Neuron (in vitro differentiated cells): Measurements from ENCODE around the gene CDYL.

ENCODE experiments used
- H2AFZ ChIP-seq: one replicate; pipeline ENCODE4 v1.6.1; 2013; ENCODE audit warnings: low read depth, mild to moderate bottlenecking, inconsistent platforms, low read length, moderate library complexity
- H3K27me3 ChIP-seq: one replicate; pipeline ENCODE4 v1.6.1; 2013; ENCODE audit warnings: low read length; ENCODE audit not compliant: insufficient read depth
- H3K36me3 ChIP-seq: one replicate; pipeline ENCODE4 v1.6.1; 2013; ENCODE audit warnings: low read length; ENCODE audit not compliant: insufficient read depth
- H3K4me1 ChIP-seq: one replicate; pipeline ENCODE4 v1.6.1; 2013; ENCODE audit warnings: low read length; ENCODE audit not compliant: insufficient read depth
- H3K4me3 ChIP-seq: 2 replicates; pipeline ENCODE4 v1.5.1; 2013; ENCODE audit warnings: mild to moderate bottlenecking, low read length, moderate library complexity
- H3K9me3 ChIP-seq: one replicate; pipeline ENCODE4 v1.6.1; 2013; ENCODE audit warnings: low read length

CDYL gene

DNA sequence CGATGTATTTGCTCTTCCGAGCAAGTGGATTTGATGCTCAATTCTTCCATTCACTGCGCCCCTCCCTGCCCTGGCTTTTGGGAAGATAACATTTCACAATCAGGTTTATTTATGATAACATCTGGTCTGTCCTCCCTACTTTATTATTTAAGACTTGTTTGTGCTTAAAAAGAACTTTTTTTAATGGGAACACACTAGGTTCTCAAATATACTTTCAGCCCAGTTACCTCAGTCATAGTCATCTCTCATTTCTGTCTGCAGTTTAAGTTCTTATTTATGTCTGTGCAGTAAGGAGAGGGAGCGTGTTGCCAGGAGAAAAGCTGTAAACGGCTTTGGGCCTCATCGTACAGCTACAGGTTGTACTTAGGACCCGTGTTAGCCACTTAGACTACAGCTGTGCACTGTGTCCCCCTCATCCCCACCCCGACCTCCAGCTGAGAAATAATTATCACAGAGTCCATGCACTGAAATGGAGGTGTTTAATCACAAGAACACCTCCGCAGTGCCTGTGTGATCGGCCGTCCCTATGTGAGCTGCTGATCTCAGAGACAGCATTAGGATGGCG lies 128.3 kb downstream of the CDYL start:
- H3K4me3 ChIP-seq: no peak overlapping the region
- H3K36me3 ChIP-seq: peaks cover 16% of the 10 kb centered on the region

DNA sequence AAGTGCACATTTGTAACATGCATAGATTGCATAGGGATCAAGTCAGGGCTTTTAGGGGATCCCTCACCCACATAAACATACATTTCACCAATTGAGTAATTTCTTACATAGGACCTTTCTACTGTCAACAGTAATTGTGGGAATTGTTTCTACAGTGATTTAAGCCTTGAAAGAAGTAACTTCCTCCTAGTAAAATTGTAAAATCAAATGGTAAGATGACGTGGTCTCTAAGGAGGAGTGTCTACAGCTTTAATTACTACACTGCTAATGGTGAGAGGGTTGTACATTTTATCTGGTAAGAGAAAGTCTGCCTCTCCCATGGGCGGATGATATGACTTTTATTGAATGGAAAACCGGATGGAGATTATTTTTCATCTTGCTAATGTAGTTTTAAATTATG lies 129.6 kb downstream of the CDYL start:
- Histone ChIP-seq H3K4me1 (peaks cover 4% of the 10 kb centered on the region), H3K27me3 (no peaks in the 10 kb centered on the region), H3K36me3 (peaks cover 16% of the 10 kb centered on the region), H2AFZ (no peak overlapping the region), H3K4me3 (no peak overlapping the region), H3K9me3 (peaks cover 5% of the 10 kb centered on the region)

More for the DNA sequence above, 128.3 kb downstream of the CDYL start:
- no peak overlapping the region for H2AFZ ChIP-seq
- no peaks in the 10 kb centered on the region for H3K27me3 ChIP-seq
- peaks cover 2% of the 10 kb centered on the region for H3K9me3 ChIP-seq
- H3K4me1 ChIP-seq: peaks cover 4% of the 10 kb centered on the region

DNA sequence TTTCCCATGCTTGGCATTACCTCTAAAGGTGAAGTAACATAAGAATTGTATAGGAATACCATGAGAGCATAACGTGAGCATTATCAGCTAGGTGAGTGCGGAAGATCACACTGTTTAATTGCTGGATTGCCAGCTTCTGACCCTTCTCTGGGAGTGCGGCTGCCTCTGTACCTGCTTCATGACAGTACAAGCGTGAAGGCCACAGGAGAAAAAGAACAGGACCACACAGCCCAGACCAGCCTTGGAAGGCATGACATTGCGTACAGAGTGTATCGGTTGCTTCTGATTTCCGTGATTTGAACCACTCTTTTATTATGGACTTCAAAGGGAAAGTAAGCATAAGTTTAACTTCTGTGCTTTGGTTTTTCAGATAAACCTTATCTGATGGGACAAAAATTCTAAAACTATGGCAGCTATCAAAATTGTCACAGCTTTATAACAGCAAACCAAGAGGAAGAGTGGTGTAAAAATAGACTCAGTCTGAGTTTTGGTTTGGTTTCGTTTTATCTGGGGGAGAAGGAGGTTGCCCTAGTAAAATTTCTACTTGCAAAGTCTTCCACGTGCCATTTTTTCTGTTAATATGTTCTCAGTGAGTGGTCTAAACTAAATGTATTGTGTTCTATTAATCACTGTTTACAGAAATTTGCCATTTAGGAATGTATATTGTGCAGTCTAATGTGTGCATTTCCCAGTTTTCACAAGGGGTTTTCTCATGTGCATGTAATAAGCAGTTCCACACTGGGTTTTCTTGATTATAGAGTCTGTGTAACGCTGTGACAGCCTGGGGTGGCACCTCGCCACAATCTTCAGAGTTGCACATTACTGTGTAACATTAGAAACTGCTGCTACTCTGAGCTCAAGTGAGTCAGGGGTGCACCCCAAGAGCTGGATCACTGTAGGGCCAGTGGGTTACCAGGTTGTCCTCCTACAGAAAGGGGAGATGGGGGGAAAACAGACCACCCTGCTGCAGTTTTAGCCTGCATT lies 130.4 kb downstream of the CDYL start:
- H3K27me3 ChIP-seq: no peaks in the 10 kb centered on the region
- H3K36me3 ChIP-seq: peaks cover 16% of the 10 kb centered on the region
- H3K4me3 ChIP-seq: no peak overlapping the region

DNA sequence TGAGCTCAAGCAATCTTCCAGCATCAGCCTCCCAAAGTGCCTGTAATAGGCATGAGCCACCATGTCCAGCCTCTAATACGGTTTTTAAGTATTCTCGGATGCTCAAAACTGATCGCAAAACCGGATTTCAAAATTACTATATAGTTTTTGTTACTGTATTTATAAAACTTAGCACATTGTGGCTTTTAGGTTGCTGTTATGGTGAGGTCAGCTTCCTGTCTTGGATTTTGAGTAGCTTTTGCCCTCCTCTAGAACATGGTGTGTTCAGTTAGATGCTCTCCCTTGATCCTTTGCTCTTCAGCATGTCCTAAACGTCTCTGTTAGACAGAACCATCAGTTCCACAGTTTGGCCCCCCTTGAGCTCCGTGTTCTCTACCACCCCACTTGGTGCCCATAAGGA lies 131.4 kb downstream of the CDYL start:
- H3K4me1 ChIP-seq: peaks cover 4% of the 10 kb centered on the region
- peaks cover 11% of the 10 kb centered on the region for H3K9me3 ChIP-seq
- H3K4me3 ChIP-seq: no peak overlapping the region
- no peak overlapping the region for H2AFZ ChIP-seq
- H3K27me3 ChIP-seq: no peaks in the 10 kb centered on the region
- H3K36me3 ChIP-seq: peaks cover 14% of the 10 kb centered on the region

More for the DNA sequence above, 130.4 kb downstream of the CDYL start:
- H2AFZ ChIP-seq: no peak overlapping the region
- peaks cover 9% of the 10 kb centered on the region for H3K9me3 ChIP-seq
- peaks cover 4% of the 10 kb centered on the region for H3K4me1 ChIP-seq

DNA sequence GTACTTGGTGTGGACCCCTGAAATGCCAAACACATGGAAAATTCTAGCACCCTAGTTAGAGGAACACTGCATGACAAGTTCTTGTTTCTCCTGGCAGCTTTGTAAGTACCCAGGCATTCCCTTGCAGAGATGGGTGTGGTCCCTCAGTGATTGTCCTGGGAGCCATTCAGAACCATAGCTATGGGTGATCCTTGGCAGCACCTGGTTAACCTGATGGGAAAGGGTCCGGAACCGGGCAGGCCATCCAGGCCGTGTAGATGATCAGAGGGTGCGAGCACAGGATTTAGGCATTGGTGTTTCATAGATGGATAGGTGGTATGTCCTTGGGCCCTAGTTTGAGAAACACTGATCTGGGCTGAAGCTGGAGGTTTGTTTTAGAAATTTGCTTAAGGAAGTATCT lies 131.9 kb downstream of the CDYL start:
- H3K27me3 ChIP-seq: no peaks in the 10 kb centered on the region

DNA sequence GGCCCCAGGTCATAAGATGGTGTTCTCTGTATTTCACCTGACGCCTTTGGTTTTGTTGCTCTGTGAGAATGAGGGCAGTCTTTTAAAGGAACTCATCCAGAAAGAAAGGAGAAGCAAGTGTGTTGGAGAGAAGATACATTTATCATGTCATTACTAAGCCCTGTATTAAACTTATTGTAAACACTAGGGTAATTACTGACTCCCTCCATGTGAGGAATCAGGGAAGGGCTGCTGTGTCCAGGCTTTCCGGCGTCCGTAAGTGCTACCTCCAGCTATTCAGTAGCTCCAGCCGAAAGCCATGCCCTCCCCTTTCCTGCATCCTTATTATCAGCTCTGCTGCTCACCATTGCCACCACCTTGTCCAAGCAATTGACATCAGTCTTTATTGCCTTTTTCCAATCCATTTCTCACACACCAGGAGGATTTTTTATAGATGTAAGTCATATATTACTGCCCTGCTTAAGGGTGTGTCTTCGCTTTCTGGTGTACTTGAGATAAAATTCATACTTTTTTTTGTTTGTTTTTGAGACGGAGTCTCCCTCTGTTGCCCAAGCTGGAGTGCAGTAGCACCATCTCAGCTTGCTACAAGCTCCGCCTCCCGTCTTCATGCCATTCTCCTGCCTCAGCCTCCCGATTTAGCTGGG lies 133.0 kb downstream of the CDYL start:
- no peak overlapping the region for H3K4me3 ChIP-seq
- no peaks in the 10 kb centered on the region for H3K27me3 ChIP-seq
- H3K9me3 ChIP-seq: peaks cover 11% of the 10 kb centered on the region
- no peaks in the 10 kb centered on the region for H3K4me1 ChIP-seq
- H2AFZ ChIP-seq: no peak overlapping the region
- H3K36me3 ChIP-seq: peaks cover 14% of the 10 kb centered on the region

More for the DNA sequence above, 131.9 kb downstream of the CDYL start:
- H3K9me3 ChIP-seq: peaks cover 11% of the 10 kb centered on the region
- peaks cover 14% of the 10 kb centered on the region for H3K36me3 ChIP-seq
- H3K4me1 ChIP-seq: peaks cover 4% of the 10 kb centered on the region
- no peak overlapping the region for H3K4me3 ChIP-seq
- no peak overlapping the region for H2AFZ ChIP-seq

DNA sequence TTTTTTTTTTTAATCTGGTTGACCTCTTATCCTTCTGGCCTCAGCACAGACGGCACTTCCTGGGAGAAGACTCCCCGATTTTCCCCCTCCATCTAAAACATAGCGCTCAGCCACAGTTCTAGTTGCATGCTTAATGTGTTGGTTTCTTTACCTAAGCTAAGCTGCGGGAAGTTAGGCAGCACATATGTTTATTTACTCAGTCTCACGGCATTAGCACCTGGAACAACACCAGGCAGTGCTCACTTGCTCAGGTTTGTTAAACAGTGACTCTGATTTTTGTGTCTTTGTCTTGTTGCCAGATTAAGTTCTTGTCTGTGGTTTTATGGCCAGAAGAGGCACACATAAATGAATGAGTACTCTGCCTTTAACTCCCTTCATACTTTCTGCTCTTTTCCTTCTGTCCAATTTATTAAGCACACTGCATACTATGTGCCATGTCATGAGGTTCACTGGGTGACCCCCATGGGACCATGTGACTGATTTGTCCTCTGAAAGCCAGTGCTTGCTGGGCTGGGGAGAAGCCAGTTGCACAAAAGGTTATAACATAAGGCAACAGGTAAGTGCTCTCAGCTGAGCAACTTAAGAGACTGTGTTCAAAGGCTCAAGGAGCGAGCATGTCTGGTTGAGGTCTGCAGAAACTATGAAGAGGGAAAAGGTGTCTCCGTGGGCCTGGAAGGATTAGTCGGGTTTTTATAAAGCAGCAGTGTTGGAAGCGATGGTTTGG lies 134.0 kb downstream of the CDYL start:
- peaks cover 14% of the 10 kb centered on the region for H3K36me3 ChIP-seq
- H2AFZ ChIP-seq: no peak overlapping the region
- no peaks in the 10 kb centered on the region for H3K27me3 ChIP-seq
- H3K4me1 ChIP-seq: no peaks in the 10 kb centered on the region
- H3K9me3 ChIP-seq: peaks cover 11% of the 10 kb centered on the region
- H3K4me3 ChIP-seq: no peak overlapping the region

DNA sequence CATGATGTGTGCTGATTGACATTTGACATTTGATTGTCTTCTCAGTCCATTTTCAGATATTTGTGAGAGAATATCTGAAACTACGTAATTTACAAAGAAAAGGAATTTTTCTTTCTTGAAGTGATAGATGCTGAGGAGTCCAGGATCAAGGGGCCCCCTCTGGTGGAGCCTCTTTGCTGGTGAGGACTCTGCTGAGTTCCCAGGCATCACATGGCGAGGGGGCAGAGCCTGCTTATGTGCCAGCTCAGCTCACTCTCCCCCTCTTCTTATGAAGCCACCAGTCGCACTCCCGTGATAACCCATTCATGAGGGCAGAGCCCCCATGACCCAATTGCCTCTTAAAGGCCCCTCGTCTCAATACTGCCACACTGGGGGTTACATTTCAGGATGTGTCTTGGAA lies 136.4 kb downstream of the CDYL start:
- Histone ChIP-seq H3K9me3 (peaks cover 11% of the 10 kb centered on the region), H3K4me1 (no peaks in the 10 kb centered on the region), H3K4me3 (no peak overlapping the region), H3K27me3 (no peaks in the 10 kb centered on the region), H2AFZ (no peak overlapping the region), H3K36me3 (peaks cover 8% of the 10 kb centered on the region)

DNA sequence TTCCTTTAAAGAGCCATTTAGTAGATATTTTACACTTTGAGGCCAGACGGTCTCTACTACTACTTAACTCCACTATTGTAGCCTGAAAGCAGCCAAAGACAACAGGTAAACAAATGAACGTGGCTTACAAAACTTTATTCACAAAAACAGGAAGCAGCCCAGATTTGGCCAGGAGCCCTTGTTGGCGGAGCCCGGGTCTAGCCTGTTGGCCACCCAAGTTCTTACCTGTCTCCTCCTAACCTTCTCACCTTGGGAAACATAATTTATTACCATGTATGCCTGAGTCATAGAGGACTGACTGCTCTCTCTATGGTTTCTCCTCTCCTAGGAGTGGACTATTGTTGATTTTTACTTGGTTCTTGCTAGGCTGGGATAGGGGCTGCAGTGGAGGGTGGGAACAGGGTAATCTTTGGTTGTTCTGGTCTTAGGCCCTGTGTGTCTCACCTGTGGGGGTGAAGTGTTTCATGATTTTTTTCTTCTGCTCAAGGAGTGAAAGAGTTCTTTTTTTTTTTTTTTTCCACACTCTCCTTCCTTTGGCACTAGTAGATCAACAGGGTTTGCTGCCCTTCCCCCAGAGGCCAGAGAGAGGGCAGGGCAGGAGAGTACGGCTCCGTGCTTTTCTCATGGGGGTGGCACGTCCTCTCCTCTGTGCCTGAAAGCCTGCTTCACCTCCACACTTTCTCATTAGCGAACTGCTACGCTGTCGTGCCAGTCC lies 137.7 kb downstream of the CDYL start:
- no peak overlapping the region for H2AFZ ChIP-seq
- peaks cover 9% of the 10 kb centered on the region for H3K9me3 ChIP-seq
- H3K36me3 ChIP-seq: peaks cover 2% of the 10 kb centered on the region
- no peaks in the 10 kb centered on the region for H3K4me1 ChIP-seq
- no peaks in the 10 kb centered on the region for H3K27me3 ChIP-seq
- H3K4me3 ChIP-seq: no peak overlapping the region

DNA sequence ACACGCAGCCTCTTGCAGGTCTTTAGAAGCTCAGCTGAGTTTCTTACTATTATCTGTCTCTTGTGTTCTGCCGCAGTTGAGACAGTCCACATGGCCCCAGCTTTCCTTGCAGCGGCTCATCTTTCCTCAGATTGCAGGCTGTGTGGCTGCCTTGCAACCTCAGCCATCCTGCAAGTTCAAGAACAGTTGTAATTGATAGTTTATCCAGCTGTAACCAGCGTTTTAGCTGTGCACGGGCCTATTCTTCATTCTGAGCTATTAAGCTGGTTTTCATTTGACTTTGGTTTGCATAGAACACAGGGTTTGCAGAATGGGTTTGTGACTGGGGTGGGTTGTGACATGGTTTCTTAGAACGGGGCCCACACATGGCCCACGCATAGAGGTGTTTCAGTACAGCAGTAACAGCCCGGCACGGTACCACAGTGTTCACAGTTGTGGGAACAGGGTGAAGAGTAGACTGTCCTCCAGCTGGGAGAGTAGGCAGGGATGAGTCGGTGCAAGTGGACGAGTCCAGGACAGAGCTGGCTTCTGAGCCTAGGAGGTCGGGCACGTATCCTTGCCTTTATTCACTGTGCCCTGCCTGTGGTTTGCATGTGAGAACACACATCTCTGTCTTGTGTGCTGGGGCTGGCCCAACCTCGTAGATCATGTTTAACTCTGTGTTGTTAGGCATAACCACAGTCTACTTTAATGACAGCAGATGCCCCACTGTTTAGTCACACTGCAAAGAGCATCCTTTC lies 138.4 kb downstream of the CDYL start:
- no peaks in the 10 kb centered on the region for H3K4me1 ChIP-seq
- no peak overlapping the region for H3K4me3 ChIP-seq
- H3K9me3 ChIP-seq: peaks cover 9% of the 10 kb centered on the region
- H3K27me3 ChIP-seq: no peaks in the 10 kb centered on the region
- H2AFZ ChIP-seq: no peak overlapping the region
- no peaks in the 10 kb centered on the region for H3K36me3 ChIP-seq

DNA sequence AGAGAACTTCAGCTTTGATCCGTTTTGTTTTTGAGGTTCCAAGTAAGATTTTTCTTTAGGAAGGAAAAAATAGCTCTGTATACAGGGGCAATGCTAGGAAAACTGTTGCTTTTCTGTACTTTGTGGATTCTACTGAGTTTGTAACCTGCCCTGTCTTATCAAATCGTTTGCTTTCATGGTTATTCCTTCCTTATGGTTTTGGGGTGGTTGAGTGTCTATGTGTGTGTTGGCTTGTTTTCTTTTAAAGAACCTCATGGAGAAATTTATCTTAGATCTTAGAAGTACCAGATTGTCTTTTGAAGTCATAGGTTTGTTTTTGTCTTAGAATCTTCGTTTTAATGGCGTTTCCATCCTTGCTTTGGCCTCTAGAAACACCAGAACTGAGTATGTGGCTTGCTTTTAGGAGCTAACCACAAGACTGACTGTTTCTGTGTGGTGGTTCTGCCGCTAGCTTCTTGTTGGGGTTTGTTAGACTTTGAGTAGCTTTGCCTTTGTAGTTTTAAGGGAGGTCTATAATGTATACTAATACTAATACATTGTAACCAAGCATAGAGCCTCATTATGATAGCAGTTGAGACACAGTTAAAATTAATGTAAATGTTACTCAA lies 140.9 kb downstream of the CDYL start:
- peaks cover 2% of the 10 kb centered on the region for H3K9me3 ChIP-seq
- no peak overlapping the region for H2AFZ ChIP-seq
- H3K4me1 ChIP-seq: no peaks in the 10 kb centered on the region
- H3K4me3 ChIP-seq: no peak overlapping the region
- no peaks in the 10 kb centered on the region for H3K36me3 ChIP-seq
- H3K27me3 ChIP-seq: no peaks in the 10 kb centered on the region
